Hepatic stellate cell (primary cell): ENCODE results near the gene RHOBTB1.
A peak's percentile ranks its signal among the peaks of the same experiment; 100 is the strongest.

ENCODE experiments used
- DNase-seq: peaks from one replicate; pipeline ENCODE4 v3.0.0; 2011; ENCODE audit warnings: low spot score

The RHOBTB1 gene

DNA sequence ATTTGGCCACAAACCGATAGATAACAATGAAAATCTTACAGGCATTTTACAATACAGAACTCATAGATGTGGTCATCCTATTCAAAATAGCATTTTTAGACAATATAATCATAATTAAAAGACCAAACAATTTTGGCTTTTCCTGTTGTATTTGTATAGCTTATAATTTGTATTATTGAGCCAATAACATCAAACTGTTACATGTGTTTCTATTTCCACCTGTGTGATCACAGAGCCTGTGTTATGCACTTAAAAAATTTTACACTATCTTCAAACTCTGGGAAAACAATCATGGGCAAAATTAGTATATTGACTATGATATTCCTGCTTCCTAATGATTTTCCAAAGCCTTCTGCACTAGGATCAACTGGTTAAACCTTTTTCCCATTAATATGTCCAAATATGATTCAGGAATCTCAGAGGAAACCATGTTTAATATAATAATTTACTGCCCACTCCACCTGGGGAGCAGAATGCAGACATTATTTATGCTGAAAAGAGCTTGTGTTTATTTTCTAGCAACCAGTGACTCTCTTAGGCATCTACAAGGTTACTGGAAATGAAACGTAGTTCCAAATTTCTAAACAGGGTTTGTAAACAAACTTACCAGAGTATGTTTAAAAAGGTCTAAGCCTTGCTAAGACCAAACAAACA lies 1.7 kb downstream of the RHOBTB1 start:
- DNase-seq: no peak

DNA sequence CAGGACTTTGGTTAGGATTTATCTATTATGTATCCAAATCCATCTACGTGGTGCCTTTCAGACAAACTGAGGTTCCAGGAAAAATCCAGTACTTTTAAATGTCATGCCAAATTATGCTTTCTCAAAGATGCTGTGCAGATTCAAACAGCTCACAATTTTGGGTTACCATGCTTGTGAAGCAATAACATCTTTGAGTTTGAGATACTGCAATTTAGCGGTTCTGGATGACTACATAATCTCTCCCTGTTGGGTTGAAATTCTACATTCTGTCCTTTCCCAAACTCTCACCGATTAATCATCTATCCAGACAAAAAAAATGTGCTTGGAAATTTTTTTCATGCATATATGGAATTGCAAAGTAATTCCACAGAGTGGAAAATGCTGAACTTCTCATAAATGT lies 3.5 kb downstream of the RHOBTB1 start:
- no peak for DNase-seq

DNA sequence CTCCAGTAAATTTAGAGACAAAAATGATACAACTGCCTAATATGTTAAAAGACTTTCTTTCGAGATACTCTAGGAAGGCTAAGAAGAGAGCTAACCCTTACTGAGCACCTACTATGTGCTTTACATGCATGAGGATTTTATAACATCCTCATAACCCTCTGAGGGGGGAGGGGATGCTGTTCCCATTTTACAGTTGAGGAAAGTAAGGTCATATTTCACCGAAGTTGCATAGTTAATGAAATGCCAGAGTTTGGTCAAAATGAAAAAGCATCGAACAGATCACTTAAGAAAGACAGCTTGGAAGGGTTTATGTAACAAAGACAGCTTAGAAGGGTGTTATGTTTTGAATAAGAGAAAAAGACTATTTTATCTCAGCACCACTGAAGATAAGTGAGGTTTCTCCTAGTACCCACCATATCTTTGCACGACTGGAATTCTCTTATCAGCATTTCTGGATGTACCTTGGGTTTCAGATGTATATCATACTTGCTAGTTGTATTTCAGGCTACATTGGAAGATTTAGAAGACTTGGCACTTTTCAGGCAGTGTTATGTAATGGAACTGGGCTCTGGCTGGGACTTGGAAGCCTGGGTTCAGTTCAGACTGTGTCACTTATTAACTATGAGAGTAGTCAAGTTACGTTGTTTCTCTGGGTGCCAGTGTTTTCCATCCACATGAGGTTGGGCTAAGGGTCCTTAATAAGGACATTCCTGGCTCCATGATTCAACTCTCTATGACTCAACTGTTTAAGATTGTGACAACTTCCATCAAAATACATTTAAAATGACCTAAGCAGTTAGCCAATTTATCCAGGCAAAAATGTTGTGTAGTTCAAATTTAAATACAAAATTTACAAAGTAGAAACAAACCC lies 6.0 kb downstream of the RHOBTB1 start:
- DNase-seq: peak; percentile 29

DNA sequence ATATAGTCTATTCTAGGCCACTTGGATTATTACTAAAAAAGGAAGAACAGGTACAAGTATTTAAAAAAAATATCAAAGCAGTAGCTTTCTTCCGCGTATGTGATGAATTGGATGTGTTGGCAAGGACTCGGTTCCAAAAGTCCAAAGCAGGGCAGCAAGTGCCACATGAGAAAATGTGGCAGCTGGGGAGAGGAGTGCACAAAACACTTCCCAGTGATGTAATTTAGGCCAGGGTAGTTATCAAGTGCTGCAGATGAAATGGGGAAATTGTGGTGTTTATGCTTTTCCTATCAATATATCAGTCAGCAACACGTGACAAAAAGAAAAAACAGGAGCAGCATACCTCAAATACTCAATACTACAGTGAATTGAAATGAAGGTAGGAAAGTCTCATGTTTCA lies 7.0 kb downstream of the RHOBTB1 start:
- no peak for DNase-seq

DNA sequence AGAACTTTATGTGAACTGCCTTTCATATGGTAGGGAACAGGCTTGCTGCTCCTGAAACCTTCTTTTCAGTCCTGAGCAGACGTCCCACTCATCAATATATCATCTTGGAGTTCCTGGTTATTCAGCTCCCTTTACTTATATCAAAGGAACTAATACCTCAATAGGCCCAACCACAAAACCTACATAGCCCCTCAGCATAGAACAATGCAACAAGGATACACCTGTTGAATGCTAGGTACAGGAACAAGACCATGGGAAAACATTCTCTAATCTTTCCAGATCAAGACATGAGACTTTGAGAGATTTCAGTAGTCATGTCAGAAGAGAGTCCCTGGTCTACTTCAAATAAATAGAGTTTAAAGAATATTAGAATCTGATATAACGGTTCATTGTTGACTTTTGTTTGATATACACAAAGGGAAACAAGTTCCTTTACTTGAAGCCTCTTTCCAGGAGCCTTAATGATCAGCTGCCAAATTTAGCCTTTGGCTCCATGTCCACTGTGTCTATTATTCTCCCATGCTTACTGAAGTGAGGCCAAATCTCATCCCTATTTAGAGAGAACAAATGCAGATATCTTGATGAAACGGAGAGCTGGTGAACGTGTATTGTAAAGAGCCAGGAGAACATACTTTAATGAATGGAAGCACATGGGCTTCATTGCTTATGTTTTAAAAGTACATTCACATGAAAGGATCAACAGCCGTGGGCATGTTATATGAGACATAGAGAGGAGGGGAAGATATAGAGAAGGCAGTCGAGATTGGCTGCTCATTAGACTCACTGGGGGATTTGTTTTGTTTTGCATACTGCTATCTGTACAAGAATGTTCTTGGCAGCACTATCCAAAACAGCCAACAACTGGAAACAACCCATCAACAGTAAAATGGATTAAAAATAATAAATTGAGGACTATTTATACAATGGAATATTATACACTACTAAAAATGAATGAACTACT lies 9.5 kb downstream of the RHOBTB1 start:
- no peak for DNase-seq

DNA sequence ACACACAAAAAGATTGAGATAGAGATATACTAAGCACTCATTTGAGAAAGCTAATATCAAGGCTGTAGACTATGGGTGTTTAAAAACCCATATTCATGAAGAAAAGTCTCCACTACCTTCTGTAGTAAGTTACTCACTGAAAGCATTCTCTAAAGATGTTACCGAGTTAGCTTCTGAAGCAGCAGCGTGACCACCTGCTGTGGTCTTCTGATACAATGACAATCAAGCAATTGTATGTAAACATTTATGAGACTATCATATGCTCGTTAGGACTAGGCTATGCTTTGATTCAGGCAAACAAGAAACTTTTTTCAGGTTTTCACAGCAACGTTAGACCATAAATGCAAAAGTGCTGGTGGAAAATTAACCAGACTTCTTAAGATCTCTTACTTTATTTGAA lies 11.2 kb downstream of the RHOBTB1 start:
- DNase-seq: no peak

DNA sequence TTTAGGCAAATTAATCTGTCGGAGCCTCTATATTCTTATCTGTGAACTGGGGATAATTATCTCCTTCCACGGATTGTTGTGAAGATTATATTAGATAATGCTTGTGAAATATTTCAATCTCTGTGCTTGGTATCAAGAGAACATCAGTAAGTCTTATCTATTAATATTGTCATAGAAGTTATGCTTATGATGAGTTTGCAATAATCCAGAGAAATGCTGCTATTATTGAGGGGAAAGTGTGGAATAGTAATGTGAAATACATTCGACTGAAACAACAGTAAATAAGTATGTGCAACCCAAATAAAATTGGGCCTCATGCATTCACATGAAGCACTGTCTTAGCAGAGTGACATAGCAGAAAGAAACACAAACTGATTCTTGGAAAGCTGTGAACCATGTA lies 13.7 kb downstream of the RHOBTB1 start:
- DNase-seq: no peak

DNA sequence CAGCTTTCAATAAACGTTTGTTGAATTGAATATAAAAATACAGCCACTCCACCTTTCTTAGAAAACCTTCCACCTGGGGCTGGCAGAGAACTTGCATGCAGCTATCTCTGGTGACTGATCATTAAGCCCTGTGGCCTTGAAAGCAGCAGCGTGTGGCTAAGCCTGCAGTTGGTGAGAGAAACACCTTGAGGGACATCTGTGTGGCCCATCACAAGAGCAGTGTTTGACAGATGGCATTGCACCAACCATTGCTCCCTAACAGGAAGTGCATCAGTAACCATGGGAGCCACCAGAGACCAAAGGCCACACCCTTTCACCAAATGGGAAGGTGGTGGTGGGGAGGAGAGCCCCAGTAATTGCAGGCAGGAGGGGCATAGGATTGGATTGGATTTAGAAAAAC lies 22.4 kb downstream of the RHOBTB1 start:
- DNase-seq: no peak

DNA sequence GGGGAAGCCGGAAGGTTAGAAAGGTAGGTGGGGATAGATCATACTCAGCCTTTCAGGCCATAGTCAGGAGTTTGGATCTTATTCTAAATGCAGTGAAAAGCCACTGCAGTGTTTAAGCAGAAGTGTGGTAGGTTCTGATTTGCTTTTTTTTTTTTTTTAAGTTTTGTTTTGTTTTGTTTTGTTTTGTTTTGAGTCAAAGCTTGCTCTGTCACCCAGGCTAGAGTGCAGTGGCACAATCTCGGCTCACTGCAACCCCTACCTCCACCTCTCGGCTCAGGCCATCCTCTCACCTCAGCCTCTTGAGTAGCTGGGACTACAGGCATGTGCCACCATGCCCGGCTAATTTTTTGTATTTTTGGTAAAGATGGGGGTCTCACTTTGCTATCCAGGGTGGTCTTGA lies 23.5 kb downstream of the RHOBTB1 start:
- DNase-seq: no peak

DNA sequence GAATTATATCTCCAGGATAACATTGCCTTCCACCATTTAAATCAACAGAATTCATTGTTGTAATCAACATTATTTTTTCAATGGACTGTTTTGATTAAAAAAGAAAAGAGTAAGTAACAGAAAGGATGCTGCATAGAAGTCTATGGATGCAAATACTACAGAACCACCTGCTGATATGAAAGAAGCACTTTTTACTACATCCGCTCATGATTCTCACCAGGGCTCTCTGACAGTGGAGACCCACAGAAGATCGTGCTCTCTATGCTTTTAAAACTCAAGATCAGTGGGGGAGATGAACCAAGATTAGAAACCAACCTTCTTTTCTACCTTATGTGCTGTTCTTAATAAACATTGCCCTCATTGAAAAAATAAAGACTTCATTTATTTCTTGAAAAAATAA lies 24.4 kb downstream of the RHOBTB1 start:
- DNase-seq: no peak

DNA sequence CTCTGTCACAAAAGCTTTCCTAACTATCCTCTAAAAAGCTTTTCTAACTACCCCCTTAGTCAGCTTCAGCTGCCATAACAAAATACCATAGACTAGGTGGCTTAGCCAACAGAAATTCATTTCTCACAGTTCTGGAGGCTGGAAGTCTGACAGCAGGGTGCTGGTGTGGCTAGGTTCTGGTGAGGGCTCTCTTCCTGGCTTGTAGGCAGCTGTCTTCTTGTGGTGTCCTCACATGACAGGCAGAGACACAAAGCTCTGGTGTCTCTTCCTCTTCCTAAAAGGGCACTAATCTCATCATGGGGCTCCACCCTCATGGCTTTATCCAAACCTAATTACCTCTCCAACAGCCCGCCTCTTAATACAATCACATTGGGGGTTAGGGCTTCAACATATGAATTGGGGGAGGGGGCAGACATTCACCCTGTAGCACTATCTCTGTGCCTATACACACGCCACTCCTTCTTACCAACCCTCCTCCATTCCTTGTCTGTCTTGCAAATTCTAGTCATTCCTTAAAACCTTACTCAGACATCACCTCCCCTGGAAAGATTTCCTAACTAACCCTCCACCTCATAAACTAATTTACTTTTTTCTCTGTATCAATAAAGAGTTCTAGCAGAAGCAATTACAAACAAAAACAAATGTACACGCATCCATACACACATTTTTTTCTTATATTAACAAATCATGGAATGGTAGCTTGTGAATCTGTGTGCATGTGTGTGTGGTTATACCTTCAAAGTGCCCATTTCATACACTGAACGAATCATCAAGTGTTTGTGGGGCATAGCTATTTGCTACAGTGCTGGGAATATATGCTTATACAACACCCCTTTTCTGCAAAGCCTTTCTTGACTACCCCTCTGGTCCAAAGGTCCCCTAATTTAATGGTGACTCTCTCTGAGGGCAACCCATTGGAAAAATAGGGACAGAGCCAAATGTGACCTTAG lies 26.4 kb downstream of the RHOBTB1 start:
- DNase-seq: no peak

DNA sequence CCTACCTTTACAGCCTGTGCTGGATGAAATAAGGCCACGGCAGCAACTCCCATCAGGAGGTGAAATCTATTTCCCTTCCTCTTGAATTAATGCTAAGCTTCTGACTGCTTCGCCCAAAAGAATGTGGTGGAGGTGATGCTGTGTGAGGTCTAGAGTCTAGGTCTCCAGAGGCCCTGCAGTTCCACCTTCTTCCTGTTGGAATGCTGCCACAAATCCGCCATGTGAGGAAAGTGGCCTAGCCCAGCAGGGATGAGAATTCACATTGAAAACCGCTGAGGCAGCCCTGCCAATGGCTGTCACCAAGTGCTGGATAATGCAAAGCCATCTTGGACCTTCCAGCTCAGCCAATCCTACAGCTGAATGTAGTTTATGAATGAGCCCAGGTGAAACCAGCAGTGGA lies 28.0 kb downstream of the RHOBTB1 start:
- no peak for DNase-seq

DNA sequence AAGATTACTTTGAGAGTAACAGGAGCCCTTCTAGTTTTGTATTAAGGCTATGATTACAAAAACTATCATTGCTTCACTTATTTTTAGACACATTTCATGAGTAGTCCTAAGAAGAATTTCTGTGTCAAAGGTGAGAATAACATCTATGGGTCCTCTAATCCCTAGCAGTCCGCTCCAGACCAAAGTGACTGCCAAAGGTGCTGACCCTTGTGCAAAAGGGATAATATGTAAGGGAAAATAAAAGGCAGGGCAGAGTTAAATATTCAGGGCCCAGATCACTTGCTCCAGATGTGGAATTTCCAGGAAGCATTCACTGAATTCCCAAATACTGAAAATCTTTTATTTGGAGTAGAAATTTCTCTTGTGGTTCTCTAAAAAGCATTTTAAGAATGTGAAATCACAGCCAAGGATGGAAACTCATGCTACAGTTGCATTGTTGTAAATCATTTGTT lies 29.3 kb downstream of the RHOBTB1 start:
- peak; percentile 69 for DNase-seq

DNA sequence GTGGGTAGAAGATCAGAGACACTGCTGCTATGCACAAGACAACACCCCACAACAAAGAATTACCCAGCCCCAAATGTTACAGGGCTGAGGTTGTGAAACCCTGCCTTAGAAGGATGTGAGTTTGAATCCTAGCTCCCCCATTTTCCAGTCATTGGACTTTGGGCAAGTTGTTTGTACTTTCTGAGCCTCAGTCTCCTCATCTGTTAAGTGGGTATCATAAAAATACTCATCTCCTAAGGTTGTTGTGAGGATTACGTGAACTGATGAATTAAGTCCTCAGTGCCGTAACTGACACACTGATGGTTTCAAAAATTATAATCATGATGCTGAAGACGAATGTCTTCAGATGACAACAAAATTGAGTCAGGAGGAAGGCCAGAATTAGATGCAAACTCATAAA lies 30.3 kb downstream of the RHOBTB1 start:
- DNase-seq: no peak

DNA sequence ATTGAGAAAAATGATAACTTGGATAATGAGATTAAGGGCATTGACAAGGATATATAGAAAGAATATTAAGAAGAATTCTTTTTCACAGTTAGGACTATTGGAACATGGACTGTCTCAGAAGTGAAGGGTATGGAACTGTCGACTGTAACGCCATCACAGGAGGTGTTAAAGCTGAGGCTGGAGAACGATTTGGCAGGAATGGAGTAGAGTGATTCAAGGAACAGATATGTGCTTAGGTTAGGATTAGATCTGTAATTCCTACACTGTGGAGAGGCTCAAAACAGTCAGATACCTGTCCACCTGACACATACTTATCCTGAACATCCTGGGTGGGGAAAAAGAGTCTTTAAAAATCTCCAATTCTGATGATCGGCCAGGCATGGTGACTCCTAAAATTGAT lies 30.9 kb downstream of the RHOBTB1 start:
- no peak for DNase-seq

DNA sequence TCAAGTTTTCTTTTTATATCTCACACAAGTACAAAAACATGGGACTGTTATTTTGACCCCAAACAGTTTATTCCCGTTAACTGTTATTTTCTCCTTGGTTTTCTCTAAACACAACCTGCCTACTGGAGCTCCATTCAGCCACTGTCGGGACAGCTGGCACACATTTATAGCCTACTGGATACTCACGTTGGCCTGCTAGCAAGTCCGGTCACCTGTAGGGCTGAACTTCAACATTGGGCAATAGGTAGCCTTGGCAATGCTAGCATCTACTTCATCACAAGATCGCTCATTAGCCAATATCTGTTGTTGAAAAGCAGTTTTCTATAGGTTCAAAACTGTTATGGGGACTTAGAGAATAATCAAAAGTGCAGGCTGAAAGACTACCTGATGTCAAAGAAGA lies 32.3 kb downstream of the RHOBTB1 start:
- no peak for DNase-seq

DNA sequence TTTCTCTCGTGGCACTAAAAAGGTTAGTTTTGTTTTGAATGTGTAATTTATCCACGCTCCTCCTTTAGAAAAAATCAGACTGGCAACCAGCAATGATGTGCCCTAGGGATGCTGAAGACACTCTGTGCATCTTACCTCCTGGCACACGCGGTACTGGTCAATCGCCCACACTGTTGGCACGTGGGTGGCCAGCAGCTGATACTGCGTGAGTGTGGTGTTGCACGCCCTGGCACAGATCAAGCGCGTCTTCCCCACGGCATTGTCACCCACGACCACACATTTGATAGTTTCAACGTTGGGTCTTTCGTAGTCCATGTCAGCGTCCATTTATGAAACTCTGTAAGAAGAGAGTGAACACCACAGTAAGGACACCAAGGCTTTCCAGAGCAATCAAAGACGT lies 32.8 kb downstream of the RHOBTB1 start:
- DNase-seq: no peak

DNA sequence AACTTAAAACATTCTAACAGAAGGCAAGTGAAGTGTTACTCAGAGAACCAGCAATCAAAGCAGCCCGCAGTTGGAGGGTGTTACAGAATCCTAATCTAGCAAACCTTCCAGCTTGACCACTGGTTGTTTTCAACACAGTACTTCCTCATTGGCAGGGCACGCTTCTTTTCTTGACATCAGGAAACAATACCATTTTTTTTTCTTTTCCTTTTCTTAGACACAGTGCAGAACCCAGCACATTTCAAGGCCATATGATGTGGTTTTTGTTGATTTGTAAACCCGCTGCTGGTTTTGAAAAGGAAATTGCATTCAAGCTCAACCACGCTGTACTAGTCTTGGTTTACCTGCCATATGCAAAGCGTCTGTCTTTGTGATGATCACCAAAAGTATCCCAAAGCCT lies 33.4 kb downstream of the RHOBTB1 start:
- DNase-seq: no peak

DNA sequence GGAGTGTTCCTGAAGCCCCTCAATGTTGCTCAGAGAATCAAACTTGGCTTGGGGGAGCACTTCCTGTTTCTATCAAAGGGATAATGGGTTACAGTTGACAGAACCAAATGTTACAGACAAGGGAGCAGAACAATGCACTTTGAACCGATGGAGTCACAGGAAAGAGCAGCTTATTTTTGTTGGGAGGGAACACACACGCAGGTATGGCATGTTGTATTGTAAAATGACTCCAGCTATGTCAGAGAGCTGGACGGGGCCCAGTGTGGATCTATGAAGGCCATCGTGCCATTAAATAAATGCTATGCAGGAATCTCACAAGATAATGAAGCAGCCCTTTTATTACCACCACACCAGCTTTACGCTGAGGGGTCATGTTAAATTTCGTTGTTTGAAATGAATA lies 35.1 kb downstream of the RHOBTB1 start:
- DNase-seq: no peak

DNA sequence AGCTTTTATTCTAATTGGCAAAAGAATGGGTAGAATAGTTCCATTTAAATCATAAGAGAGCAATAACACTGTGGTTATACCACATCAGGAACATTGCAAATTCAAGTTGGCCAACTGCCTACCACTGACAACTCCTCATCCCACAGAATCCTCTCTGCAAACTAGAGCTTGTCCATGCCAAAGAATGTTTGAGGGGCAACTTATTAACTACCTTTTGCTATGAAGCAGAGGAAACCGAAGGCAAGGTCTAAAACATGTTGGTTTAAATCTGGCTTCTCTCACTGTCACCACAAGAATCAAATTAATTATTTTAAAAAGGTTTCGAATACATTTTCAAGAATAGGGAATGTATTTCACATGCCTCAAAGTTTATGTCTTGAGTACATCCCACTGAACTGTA lies 36.0 kb downstream of the RHOBTB1 start:
- DNase-seq: no peak

DNA sequence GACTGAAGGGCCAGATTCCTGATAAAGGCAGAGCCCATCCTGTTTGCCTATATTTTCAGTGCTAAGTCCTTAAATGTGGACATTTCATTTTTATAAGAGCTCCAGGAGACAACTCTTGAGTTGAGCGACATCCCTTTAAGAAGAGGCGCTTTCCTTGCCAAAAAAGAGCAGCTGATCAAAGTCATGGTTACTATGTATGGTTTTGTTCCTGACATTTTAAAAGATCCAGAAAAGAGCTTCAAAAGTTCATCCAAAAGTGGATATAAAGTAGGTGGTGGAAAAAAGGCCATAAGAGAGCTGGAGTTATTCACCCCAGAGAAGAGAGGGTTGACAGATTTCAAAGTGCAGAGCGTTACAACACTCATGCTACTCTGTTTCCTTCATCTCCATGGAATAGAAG lies 36.7 kb downstream of the RHOBTB1 start:
- DNase-seq: no peak
